NCI-H345 (cell line): ENCODE data around the gene DMRTC2.
"Not testable (repeated sequence)": the region's sequence is repeated elsewhere in the genome, so short reads cannot be mapped to it uniquely, and the experiment has no call there.

ENCODE experiments used
- DNase-seq: peaks from one replicate; lab custom pipeline; 2025; lab: John Stamatoyannopoulos, UW

The DMRTC2 gene

DNA sequence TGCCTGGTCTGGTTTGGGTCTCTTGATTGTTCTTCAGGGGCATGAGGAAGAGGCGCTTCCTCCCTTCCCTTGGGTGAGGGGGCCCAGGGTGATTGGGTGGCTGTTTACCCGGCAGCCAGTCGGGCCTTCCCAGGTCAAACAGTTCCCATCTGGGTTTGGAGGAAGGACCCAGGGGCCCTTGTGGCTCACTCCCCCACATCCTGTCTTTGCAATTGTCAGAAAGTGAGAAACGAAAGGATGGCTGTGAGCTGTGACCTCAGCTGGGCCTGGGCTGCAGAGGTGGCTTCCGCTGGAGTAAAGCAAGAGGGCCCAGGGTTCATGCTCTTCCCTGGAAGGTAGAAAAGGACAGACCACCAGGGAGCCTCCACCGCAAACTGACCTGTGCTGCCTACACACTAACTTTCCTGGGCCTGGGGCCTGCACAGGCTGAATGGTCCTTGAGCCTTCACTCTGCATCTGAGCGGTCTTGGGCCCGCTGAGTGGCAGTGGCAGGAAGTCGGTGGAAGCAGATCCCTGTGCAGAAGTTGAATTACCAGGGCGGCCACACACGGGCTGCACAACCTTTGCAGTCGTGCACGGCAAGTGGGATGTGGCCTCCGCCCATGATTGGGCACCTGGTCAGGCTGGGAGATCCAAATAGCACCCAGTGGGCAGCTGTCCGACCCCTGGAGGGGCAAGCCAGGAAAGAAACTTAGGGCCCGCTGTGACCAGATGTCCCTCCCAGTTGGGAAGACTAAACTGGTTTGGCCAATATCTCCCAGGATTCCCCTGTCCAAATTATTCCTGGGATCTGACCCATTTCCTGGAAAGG, 26.9 kb downstream of the DMRTC2 start:
- DNase-seq, result no peak

DNA sequence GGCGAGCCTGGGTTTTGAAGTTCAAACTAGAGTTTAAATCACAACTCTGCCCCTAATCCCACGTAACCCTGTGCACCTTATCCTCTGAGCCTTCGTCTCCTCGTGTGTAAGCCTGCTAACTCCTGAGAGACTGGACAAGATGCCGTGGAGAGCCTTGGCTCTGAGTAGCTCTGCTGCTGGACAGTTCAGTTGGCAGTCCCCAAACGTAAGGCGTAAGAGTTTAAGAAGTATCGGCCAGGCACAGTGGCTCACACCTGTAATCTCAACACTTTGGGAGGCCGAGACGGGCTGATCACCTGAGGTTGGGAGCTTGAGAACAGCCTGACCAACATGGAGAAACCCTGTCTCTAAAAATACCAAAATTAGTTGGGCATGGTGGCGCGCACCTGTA, 27.5 kb downstream of the DMRTC2 start:
- DNase-seq, result no peak

DNA sequence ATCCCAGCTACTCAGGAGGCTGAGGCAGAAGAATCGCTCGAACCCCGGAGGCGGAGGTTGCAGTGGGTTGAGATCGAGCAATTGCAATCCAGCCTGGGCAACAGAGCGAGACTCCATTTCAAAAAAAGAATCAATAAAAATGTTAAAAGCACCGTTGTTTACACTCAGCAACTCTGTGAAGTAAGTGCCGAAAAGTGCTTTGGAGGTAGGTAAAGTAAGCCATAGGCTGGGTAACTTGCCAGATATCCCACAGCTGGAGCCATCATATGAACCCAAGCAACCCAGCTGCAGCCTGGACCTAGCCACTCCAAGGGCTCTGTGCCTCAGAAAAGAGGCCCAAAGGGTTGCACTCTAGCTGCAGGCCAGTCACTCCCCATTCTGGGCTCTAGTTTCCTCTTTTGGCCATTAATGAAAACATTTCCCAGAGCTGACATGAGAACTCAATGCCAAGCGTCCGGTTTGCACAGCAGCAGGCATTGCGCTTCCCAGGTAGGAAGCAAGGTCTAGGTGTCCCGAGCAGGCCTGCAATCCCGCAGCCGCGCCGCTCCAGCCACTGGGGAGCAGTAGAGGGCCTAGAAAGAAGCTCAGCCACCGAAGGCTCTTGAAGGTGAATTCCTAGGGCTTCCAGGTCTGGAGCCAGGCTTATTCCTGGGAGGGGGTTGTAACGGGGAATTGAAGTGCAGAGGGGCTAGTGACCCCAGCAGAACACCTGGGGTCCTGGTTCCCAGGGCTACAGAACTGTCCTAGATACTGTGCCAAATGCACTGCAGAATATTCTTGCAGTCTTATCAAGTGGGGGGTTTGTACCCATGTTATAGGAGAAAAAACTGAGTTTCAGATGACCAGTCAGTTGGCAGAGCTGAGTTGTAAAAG, 28.2 kb downstream of the DMRTC2 start:
- DNase-seq, result peak; percentile 52

DNA sequence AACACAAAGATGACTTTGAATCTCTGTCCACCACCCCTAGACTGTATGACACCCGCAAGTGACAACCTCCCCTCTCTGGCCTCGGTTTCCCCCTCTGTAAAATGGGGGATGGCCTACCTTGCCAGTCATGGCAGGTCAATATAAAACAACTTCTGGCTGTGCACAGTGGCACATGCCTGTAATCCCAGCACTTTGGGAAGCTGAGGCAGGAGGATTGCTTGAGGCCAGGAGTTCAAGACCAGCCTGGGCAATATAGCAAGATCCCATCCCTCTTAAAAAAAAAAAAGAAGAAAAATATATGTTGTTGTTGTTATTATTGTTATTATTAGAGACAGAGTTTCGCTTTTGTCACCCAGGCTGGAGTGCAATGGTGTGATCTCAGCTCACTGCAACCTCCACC, 31.1 kb downstream of the DMRTC2 start:
- DNase-seq, result not testable (repeated sequence)

DNA sequence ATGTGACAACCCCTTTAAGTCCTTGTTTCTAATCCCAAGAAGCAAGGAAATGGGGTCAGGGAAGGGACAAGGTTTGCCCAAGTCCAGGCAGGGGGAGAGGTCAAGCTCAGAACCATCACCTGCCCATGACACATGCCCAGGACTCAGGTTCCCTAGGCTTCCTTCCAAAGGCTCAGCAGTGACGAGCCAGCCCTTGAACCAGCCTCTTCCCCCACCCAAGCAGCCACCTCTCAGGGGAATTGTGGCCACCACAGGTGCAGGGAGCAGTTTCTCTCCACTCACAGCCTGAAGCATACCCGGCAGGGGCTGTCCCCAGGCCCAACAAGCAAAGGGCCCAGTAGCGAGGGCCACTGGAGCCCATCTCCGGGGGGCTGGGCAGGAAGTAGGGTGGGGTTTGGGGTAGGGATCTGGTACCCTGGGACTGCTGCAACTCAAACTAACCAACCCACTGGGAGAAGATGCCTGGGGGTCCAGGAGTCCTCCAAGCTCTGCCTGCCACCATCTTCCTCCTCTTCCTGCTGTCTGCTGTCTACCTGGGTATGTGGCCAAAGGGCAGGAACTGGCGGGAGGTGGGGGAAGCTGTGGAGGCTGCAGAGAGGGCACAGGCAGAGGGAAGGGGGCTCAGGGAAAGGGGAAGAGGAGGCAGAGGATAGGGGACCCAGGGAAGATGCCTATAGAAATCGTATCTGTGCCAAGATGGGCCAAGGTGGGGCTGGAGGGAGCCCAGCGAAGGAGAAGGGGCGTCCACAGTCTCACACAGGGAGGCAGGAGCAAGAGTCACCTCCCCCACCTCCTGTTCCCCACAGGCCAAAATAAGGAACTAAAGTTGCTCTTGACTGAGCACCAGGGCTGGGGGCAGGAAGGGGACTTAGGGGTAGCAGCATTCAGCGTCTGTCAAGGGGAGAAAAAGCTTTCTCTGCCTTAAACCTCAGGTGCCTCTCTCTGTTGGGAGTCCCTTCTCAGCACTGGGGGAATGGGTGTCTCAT, 32.3 kb downstream of the DMRTC2 start, which contains the start of gene CD79A:
Gene CD79A, plus strand, starts transcription at position 433 of the 986 bp plus-strand sequence. Its CDS starts 26 bp downstream, at position 459.
- DNase-seq, result no peak

DNA sequence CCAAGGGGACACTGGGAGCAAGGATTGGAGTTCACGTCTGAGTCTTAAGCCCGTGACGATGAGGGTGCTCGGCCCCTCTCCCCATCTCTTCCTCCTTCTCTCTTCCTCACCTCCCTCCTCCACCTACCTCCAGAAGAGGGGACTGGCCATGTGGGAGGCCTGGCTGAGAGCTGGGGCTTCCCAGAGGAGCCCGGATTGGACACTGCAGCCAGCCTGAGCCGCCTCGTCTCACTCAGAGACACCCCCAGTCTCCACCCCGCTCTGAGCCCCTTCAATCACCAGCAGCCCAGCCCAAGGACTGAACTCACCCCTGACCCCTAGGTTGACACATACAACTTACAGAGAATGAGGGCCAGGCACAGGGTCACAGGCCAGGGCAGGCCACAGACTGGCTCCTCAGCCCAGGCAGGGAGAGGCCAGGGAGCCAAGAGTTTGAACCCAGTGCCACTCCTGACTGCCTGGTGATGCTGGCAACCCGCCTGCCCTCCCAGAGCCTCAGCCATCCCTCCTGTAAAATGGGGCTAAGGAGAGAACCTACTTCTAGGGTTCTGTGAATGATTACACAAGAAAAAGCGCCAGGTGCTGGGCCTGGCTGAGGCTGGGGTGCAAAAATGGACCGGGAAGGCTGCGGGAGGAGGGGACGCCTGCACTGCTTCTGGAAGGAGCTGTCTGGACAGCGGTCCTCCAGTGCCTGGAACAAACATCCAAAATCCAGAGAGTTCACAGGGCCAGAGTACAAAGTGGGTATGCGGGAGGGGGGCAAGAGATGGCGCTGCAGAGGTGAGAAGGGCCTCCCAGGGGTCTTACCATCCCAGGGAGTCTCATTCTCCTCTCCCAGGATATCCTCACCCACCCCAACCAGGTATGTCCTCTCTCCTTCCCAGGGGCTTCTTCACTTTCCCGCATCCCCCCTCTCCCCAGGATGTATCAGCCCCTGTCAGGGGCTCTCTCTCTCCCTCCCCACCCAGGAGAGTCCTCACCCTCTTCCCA, 33.4 kb downstream of the DMRTC2 start:
- no peak for DNase-seq

DNA sequence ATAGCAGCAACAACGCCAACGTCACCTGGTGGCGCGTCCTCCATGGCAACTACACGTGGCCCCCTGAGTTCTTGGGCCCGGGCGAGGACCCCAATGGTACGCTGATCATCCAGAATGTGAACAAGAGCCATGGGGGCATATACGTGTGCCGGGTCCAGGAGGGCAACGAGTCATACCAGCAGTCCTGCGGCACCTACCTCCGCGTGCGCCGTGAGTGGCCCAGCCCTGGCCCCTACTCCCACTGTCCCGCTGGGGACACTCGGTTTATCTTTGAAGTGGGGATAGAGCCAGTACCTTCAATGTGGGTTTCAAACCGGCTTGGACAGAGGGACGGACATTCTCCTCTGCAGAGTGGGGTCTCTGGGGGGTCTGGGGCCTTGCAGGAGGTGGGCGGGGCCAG, 34.2 kb downstream of the DMRTC2 start:
- DNase-seq, result no peak

DNA sequence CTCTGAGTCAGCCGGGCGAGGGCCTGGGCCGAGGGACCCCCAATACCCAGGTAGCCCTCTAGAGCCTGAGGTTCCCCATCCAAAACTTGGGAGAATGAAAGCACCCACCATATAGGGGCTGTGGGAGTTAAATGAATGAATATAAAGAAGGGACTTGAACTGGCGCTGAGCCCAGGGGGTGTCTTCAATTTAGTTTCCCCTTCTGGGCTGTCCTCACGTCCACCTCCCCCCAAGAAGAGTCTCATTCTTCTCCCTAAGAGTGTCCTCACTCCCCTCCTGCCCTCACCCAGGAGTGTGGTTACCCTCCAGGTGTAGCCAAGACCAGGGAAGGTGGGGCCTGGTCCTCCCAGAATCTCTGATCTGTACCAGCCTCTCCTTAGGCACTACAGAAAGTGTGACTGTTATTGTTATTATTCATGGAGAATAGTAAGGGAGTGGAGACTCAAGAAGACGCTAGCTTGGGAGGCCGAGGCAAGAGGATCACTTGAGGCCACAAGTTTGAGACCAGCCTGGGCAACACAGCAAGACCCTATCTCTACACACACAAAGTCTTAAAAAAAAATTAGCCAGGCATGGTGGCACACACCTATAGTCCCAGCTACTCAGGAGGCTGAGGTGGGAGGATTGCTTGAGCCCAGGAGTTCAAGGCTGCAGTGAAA, 35.0 kb downstream of the DMRTC2 start:
- no peak for DNase-seq

DNA sequence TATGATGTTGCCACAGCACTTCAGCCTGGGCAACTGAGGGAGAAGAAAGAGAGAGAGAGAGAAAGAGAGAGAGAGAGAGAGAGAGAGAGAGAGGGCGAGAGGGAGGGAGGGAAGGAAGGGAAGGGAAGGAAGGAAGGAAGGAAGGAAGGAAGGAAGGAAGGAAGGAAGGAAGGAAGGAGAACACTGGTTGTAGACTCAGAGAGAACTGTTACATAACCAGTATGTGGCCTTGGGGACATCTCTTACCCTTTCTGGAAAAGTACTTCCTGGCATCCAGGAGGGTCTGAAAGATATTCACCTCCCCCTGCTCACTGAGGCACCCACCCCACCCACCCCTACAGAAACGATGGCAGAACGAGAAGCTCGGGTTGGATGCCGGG, 35.5 kb downstream of the DMRTC2 start:
- no peak for DNase-seq

DNA sequence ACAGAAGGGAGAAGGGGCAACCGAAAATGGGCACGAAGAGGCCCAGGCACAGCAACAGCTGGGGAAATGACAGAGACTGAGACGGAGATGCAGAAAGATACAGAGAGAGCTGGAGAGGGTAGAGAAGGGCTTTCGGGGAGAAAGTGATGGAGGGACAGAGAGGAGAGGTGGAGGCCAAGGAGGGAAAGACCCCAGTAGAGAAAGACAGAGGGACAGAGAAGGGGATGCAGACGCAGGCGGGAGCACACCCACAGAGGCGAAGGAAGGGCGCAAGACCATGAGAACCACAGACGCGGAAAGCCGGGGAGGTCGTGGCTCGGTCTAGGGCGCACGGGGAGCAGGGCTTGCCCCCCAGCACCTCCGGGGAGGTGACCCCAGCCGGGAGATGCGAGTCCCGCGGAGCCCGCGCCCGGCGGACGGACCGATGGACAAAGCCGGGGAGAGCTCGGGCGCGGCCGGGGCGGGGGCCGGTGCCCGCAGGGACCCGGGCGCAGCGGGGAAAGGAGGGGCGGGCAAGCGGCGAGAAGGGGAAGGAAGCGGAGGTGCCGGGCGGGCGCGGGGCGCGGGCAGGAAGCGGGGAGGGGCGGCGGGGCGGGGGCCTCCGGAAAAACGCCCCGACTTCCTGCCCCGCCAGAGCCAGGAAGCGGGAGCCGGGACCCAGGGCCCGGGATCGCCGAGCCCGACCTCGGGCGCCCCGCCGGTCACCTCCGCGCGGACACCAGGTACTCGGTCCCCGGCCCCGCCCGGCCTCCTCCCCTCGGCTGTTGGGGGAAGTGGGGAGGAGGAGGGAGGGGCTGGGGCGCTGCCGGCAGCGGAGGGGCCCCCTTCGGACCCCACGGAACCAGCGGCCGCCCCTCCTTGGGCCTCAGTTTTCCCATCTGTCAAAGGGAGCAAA, 38.0 kb downstream of the DMRTC2 start, which contains the start of gene ARHGEF1:
Gene ARHGEF1, plus strand, starts transcription at position 617 of the 895 bp plus-strand sequence. CDS start 4,899 bp downstream, outside the sequence.
- DNase-seq, result no peak

DNA sequence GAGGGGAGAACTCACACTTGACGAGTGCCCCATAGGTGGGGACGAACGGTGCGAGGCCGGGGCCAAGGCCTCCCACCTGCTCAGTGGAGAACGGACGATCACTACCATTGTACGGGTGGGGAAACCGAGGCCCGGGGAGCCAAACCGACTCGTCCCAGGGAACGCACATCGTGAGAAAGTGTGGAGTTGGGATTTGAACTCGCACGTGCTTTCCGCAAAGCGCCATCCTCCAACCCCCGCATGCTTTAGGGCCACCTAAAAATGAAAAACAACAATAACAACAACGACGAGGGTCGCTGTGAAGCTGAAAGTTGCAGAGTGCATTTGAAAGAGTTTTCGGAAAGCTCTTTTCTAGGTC, 38.6 kb downstream of the DMRTC2 start:
- no peak for DNase-seq

DNA sequence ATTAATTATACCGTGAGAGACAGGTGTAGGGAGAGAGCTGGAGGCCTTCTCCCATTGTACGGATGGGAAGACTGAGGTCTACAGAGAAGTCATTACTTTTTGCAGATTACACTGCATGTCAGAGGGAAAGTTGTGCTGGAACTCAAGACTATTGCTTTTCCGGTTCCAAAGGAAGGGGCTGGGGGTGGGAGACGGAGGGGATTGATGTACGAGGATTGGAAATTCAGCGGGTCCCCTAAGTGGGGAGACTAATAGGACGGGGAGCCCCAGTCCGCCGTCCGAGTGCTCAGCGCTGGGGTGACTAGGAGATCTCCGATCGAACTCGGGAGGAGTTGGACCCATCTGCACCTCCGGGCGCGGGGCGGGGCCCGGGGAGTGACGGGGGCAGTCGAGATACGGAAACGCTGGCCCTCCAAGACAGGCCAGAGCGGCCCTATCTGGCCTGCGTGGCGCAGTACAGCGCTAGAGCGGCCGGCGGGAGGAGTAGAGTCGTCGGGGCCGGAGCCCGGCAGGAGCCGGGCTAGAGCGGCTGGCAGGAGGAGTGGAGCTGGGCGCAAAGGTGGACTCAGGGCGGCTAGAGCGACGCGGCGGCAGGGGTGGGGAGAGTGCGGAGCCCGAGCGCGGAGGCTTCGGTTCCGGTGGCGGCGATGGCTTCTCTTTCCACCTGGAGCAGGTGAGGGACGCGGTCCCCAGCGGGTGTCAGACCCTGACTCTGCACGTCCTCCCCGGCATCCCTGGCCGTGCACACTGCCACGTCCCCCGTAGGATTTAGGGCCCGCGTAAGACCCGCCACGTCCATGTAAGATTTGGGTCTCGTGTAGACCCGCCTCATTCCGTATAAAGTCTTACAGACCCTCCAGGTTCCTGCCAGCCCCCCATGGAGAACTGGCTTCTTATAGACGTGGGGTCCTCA, 39.2 kb downstream of the DMRTC2 start:
- peak; percentile 95 for DNase-seq

DNA sequence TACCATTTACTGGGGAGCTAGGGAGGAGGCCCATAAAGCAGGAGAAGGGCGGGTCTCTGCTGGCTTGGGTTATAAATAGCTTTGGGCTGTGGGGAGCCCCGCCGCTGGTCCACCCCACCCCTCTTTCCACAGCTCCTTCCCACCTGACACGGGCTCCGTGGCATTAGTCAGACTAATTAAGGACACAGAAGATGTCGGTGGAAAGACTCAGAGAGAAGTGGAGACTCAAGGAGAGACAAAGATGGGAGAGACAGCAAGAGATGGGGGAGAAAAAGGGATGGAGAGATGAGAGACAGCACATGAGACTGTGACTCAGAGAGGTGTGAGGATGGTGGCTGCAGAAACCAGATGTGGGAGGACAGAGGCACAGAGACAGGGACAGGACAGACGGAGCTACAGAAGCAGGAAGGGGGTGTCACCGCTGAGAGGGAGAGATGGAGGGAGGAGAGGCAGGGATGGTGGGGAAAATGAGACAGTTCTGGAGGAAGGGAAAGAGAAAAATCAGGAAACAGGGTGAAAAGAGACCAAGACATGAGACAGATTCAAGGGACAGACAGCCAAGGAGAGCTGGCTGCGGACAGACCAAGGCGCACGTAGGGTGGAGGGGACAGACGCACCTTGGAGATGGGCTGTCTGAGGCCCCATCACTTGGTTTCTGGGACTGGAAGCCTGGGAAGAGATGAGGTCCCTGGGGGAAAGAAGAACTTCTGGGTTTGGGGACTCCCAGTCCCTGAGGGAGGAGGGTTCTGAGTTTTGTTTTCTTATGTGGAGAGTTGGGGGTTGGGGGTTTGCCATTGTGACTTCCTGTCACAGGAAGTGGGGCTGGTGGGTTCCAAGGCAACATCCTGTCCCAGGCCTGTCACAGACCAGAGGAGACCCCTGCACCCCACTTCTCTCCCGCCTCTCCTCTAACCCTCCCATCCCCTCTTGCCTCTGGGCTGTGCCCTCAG, 42.2 kb downstream of the DMRTC2 start:
- no peak for DNase-seq

DNA sequence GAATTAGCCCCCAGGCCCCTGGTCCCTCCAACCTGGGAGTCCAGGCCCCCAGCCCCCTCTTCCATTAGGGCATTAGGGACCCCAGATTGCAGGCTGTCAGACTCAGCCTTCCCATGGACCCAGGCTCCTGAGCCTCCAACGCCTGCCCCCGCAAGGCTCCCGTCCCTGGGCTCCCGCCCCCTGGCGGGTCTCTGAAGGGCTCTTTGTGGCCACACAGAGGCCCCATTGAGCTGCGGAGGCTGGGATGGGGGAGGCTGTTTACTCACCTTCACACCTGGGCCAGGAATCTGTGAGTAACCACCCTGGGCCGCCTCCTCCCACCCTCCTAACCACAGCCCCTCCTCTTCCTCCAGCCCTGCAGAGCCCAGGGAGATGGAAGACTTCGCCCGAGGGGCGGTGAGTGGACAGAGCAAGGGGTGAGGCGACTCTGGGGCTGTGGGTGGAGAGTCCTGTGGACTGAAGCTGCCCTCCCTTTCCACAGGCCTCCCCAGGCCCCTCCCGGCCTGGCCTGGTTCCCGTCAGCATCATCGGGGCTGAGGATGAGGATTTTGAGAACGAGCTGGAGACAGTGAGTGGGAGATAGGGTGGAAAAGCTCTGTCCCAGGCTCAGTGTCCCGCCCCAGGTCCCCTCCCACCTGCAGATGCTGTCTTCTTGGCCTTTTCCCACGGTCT, 43.0 kb downstream of the DMRTC2 start:
- no peak for DNase-seq

DNA sequence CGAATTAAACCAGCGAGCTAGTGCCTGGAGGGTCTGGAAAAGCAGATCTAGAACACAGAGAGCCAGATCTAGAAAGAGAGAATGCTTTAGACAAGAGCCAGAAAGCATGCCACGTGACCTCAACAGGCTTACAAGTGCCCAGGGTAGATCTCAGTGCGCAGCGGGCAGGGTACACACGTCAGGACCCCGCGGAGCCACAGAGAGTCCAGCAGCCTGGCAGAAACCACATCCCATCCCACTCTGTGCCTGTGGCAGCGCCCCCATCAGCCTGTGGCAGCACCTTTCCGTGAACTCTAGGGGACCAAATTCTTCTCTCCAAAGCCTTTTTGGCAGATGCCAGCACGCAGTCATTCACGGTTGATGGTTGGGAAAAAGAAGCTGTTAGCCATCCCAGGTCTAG, 44.1 kb downstream of the DMRTC2 start:
- no peak for DNase-seq

DNA sequence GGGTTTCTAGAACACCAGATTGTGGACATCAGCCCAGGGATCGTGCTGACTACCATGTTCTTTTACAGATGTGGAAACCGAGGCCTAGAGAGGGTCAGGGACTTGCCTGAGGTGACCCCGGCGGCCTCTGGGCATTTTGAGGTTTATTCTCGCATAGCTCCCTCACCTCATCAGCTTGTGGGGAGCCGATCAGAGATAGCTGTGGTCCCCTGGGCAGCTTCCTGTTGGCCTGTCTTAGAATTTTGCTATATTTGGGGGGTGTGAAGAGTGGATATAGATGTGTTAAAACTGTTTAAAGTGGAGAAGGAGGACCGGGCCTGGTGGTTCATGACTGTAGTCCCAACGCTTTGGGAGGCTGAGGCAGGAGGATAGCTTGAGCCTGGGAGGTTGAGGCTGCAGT, 45.1 kb downstream of the DMRTC2 start:
- no peak for DNase-seq
